Naive thymus-derived CD8-positive, alpha-beta T cell (primary cell): ENCODE measurements around the gene ABL1. TPM values are rescaled to one million over a fixed set of nuclear protein-coding genes. Genes with fewer than 3 reads are reported as not detected.

Source experiments
- ATAC-seq, 2 donors: fragments of 150-1000 bp; cut with Tn5 transposase in 1 of 2; sonication (Bioruptor Pico), chemical (Tn5 transposase) in 1 of 2; 1 replicate in 1 of 2; 2 replicates in 1 of 2; pipeline ENCODE4 v1.10.0; 2021; ENCODE audit warnings: mild to moderate bottlenecking in 2 of 2, moderate library complexity in 2 of 2
- POLR2A ChIA-PET: fragments of 350-600 bp; sonication (Branson Sonifier 250); formaldehyde crosslinking; loops from one replicate; lab custom pipeline; 2021; ENCODE audit warnings: antibody characterized with exemption; lab: Charles Lee
- DNase-seq, 10 donors: peaks; one replicate each; pipeline versions ENCODE4 v3.0.0 to v3.0.0-alpha.2; 2020 to 2022
- H3K27ac Mint-ChIP-seq, 10 donors: one replicate each; pipeline ENCODE4 v1.8.0; 2020 to 2022; ENCODE audit warnings: mild to moderate bottlenecking in 10 of 10, mixed read lengths in 10 of 10, moderate library complexity in 4 of 10, inconsistent platforms in 1 of 10
- H3K27me3 Mint-ChIP-seq, 5 donors: one replicate each; pipeline ENCODE4 v1.8.0; 2021 to 2022; ENCODE audit warnings: mixed read lengths in 5 of 5
- H3K36me3 Mint-ChIP-seq, 3 donors: one replicate each; pipeline ENCODE4 v1.8.0; 2020 to 2022; ENCODE audit warnings: mixed read lengths in 3 of 3, mild to moderate bottlenecking in 2 of 3, inconsistent platforms in 1 of 3
- H3K4me1 Mint-ChIP-seq, 4 donors: one replicate each; pipeline ENCODE4 v1.8.0; 2021 to 2022; ENCODE audit warnings: mixed read lengths in 4 of 4
- H3K4me3 Mint-ChIP-seq, 10 donors: one replicate each; pipeline ENCODE4 v1.8.0; 2020 to 2022; ENCODE audit warnings: mild to moderate bottlenecking in 10 of 10, mixed read lengths in 10 of 10, moderate library complexity in 6 of 10, inconsistent platforms in 1 of 10
- H3K9me3 Mint-ChIP-seq, 9 donors: one replicate each; pipeline ENCODE4 v1.8.0; 2020 to 2022; ENCODE audit warnings: mixed read lengths in 9 of 9, mild to moderate bottlenecking in 3 of 9, inconsistent platforms in 1 of 9, moderate library complexity in 1 of 9
- polyA plus RNA-seq, 3 donors: library from polyadenylated mRNA; unstranded; fragments of 300-500 nt; fragmentation: Illumina TruSeq; gene quantifications; one replicate each; pipeline ENCODE4 v1.2.3, GENCODE V29; 2021
- total RNA-seq, 8 experiments: library from RNA in 2 of 8; stranded (reverse) in 2 of 8; gene quantifications; one replicate each; pipeline ENCODE4 v1.2.3 and lab custom pipeline; 2021 to 2026

Gene ABL1
- total and polyA plus RNA-seq, 5 experiments from 2014 or later, result 6.4 to 38.9 (median 16.8) TPM

DNA sequence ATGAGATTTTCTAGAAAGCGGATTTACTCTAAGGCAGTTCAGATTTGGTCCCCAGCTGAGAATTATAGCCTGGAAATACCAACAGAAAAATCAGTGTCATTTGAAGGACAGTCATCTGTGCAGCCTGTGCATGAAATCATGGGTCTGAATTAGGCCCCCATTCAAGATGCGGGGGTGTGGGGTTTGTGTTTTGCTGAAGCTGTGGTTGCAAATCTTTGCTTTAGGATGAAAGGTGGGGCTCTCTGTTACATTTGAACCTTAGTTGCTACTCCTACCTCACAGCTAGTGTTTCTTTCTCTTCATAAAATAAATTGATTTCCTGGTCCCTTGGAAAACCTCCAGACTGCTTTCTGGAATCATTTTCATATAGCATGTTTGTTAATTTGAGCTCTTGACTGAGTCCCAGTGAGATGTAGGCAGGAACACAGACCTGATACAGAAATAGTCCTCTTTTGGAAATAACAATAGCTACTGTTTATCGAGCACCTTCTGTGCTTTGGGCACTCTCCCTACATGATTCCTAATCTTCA is 4.8 kb upstream of the ABL1 start:
- Mint-ChIP-seq H3K4me3 (no peak overlapping the region), H3K9me3 (peaks cover 0 to 9% (median 6%) of the 10 kb centered on the region in 9 donors), H3K27me3 (no peaks in the 10 kb centered on the region), H3K27ac (peak overlapping the region in 2 of 10 donors; percentile 5 to 12), H3K36me3 (peaks cover 0 to 12% (median 7%) of the 10 kb centered on the region in 3 donors), H3K4me1 (peaks cover 7 to 25% (median 20%) of the 10 kb centered on the region in 4 donors)
- POLR2A ChIA-PET, result no interaction called here
- DNase-seq (no peak), ATAC-seq (no peak)

DNA sequence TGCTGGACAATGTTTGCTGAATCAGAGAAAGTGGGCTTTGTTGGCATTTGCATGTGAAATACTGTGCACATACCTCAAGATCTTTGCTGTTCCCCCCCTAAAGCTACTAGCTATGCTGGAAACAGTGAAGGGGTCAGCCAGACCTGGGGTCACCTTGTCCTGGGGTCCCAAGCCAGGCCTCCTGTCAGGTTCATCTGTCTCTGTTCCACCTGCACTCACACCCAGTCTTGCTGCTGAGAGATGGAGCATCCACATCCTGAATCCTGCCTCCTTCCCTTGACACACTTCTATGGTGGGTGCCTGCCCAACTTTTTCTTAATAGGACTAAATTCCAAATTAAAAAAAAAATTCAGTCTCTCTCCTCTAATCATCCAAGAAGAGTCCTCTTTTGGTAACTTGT is 4.0 kb upstream of the ABL1 start:
- no peak overlapping the region for H3K27ac Mint-ChIP-seq
- H3K4me3 Mint-ChIP-seq, result no peak overlapping the region

DNA sequence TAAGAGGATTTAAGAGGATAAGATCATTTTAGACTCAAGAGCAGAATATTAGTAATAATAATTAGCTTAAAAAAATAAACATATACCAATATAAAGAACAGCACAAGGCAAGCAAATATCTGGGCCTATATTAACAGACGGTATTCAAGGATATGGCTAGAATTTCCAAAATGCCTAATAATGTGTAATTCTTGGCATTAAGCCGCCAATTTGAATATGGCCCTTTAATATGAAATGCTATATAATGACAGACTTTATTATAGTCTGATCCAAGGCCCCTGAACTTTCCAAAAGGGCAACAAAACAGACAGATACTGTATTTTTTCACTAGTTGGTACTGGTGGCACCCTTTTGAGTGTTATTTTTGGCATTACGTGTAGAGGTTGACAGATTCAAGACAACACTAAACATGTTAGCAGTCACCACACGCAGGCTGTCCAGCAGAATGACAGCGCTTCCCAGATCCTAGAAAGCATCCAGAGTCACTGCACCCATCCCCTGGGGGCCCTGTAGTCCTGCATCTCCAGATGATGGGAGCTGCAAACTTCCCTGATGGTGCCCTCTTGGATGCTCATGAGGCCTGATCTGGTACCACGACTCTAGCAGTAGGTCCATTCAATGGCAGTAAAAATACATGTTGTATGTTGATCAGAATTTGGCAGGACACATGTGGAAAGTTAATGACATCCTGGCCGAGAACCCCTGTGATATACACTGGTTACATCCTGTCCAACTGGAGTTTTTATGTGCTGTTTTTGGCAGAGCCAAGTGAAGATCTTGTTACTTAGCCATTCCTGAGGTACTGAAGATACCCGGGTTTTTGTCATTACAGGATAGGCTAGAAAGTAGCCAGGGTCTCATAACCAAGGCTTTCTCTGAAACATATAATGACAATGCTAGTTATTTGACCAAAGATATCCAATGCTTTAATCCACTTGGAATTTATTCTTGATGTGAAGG is 1.7 kb upstream of the ABL1 start:
- H3K4me3 Mint-ChIP-seq, result peak overlapping the region in 9 of 10 donors; percentile 45 to 93 (median 89)
- H3K4me1 Mint-ChIP-seq, result peaks cover 15 to 45% (median 40%) of the 10 kb centered on the region in 4 donors
- H3K36me3 Mint-ChIP-seq, result peaks cover 0 to 9% (median 6%) of the 10 kb centered on the region in 3 donors
- POLR2A ChIA-PET, result no interaction called here
- DNase-seq (no peak), ATAC-seq (no peak)
- H3K9me3 Mint-ChIP-seq, result peaks cover 0 to 7% (median 5%) of the 10 kb centered on the region in 9 donors
- H3K27me3 Mint-ChIP-seq, result no peaks in the 10 kb centered on the region
- peak overlapping the region in 6 of 10 donors; percentile 9 to 94 (median 80) for H3K27ac Mint-ChIP-seq

More for the DNA sequence above, 4.0 kb upstream of the ABL1 start:
- no peak for ATAC-seq
- DNase-seq, result no peak
- Mint-ChIP-seq H3K36me3 (peaks cover 0 to 12% (median 7%) of the 10 kb centered on the region in 3 donors), H3K9me3 (peaks cover 0 to 9% (median 6%) of the 10 kb centered on the region in 9 donors), H3K4me1 (peaks cover 11 to 33% (median 24%) of the 10 kb centered on the region in 4 donors), H3K27me3 (no peaks in the 10 kb centered on the region)
- POLR2A ChIA-PET, result no interaction called here

DNA sequence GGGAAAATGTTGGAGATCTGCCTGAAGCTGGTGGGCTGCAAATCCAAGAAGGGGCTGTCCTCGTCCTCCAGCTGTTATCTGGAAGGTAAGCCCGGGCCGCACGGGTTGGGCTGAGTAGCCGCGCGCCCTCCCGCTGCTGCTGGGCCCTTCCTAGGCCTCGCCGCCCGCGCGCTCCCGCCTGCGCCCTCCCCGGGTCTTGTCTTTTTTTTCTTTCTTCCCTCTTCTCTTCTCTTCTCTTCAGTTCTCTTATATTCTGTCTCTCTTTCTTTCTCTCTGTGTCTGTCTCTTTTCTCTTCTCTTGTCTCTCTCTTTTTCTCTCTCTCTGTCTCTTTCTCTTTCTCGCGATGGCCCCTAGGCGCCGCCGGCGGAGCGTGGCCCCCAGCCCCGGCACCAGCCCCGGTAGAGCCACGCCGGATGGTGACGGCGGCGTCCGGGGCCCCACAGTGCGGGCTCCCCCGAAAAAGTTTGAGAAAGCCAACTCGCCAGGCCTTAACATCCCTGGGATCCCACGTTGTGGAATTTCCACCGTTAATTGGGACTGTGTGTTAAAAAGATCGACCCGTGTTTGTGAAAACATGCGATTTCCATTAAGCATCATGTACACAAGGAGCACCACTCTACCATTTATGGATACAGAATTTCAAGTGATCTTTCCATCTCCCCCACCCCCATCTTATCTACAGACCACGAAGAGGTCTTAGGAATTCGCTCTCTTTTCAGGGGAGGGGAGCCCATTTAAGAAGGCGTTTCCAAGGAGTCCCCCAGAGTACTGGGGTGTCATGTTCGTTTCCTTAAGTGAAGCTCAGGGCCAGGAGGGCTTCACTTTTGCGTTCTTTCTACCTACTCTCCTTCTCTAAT is 616 bp downstream of the ABL1 start:
- POLR2A ChIA-PET, result interaction anchor here (0.8 kb wide), 1 partner anchor 123 kb away, joined by 3 read pairs; no protein-coding TSS in a partner anchor
- H3K9me3 Mint-ChIP-seq, result no peaks in the 10 kb centered on the region
- peaks cover 24 to 53% (median 52%) of the 10 kb centered on the region in 4 donors for H3K4me1 Mint-ChIP-seq
- peak in 7 of 10 donors; percentile 5 to 41 (median 13) for DNase-seq
- peak; percentile 34 to 36 for ATAC-seq
- peak overlapping the region; percentile 75 to 97 (median 86) for H3K27ac Mint-ChIP-seq
- no peaks in the 10 kb centered on the region for H3K36me3 Mint-ChIP-seq
- H3K27me3 Mint-ChIP-seq, result no peaks in the 10 kb centered on the region
- peak overlapping the region; percentile 86 to 97 (median 95) for H3K4me3 Mint-ChIP-seq

DNA sequence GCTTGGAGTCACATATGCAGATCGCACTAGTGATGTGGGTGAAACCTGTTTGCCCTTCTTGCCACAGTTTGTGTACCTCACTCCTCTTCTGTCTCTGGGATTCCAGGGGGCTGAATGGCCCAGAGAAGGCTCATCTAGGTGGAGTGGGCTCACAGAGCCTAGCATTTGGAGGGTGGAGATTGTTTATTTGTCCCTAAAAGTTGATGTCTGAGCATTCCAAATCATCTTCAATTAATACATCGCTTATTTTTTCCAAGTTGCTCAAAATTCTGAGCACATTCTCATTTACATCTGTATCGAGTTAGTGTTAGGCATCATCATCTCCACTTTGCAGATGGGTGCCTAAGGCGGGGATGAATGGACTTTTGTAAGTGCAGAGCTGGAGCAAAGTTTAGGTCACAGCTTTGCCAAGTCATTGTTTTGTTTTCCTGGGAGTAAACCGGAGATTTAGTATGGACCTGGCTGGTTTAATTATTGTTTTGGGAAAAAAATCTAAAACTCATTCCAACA is 2.0 kb downstream of the ABL1 start:
- POLR2A ChIA-PET, result no interaction called here
- H3K27ac Mint-ChIP-seq, result peak overlapping the region in 2 of 10 donors; percentile 63 to 71
- H3K4me3 Mint-ChIP-seq, result peak overlapping the region in 9 of 10 donors; percentile 19 to 80 (median 70)
- no peaks in the 10 kb centered on the region for H3K9me3 Mint-ChIP-seq
- H3K36me3 Mint-ChIP-seq, result no peaks in the 10 kb centered on the region
- DNase-seq (no peak), ATAC-seq (no peak)
- no peaks in the 10 kb centered on the region for H3K27me3 Mint-ChIP-seq
- peaks cover 28 to 58% (median 56%) of the 10 kb centered on the region in 4 donors for H3K4me1 Mint-ChIP-seq

DNA sequence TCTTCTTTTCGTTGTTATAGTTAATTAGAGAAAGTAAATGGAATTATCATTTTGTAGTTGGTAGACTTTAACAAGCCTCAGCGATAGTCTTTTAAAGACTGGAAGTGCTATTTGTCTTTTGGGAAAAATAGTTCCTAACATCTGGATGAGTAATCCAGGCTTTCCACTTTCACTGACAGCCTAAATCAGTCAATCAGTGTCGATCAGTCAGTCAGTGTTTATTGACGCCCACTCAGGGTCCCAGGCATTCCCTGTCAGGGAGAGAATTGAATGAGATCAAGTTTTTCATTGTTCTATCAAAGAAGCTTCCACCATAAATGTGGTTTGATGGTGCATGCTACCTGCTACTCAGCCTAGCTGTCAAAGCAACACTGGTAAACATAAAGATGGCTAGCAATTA is 2.6 kb downstream of the ABL1 start:
- POLR2A ChIA-PET, result no interaction called here
- H3K27me3 Mint-ChIP-seq, result no peaks in the 10 kb centered on the region
- no peak for DNase-seq
- H3K4me1 Mint-ChIP-seq, result peaks cover 27 to 63% (median 59%) of the 10 kb centered on the region in 4 donors
- no peak overlapping the region for H3K4me3 Mint-ChIP-seq
- no peak for ATAC-seq
- H3K36me3 Mint-ChIP-seq, result no peaks in the 10 kb centered on the region
- peak overlapping the region in 1 of 10 donors; percentile 12 for H3K27ac Mint-ChIP-seq
- no peaks in the 10 kb centered on the region for H3K9me3 Mint-ChIP-seq

DNA sequence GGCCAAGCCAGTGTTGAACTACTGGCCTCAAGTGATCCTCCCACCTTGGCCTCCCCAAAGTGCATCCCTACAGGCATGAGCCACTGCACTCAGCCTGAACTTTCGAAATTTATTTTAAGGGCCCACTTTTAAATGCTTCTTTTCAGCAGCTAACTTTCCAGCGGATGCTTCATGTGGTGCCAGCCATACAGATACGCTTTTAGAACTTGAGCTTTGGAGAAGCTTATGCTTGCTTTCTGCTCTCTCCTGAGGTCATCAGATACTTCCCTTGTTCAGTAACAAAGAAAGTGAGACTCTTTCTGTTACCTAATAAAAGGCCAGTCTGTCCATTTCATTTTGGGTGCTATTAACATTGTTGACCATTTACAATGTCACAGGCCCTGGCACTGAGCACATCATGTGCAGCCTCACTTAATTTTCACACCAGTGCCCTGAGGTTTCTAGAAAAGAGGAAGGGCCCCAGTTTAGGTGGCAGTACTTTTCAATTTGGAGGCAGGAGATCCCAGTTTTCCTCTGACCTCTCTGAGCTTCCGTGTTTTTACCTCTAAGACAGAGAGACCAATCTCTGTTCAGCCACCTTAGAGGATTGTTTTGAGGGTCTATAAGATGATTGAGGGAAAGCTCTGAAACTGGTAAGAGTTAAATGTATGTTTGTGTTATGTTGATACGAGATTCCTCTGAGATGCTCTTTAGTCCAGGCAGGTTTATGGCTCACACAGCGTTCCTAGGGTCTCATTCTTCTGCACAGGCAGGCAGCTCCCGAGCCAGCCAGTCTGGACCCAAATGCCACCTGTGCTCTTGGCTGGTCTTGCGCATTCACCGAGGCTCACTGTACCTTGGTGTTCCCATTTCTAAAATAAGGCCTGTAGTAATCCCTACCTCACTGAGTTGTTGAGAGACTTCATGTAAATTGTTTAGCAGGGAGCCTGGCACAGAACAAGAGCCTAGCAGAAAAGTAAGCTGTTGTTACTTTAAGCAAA is 4.4 kb downstream of the ABL1 start:
- DNase-seq, result no peak
- POLR2A ChIA-PET, result no interaction called here
- Mint-ChIP-seq H3K27me3 (no peaks in the 10 kb centered on the region), H3K4me3 (no peak overlapping the region), H3K36me3 (no peaks in the 10 kb centered on the region), H3K9me3 (no peaks in the 10 kb centered on the region), H3K27ac (peak overlapping the region in 1 of 10 donors; percentile 23), H3K4me1 (peaks cover 36 to 67% (median 59%) of the 10 kb centered on the region in 4 donors)
- no peak for ATAC-seq

DNA sequence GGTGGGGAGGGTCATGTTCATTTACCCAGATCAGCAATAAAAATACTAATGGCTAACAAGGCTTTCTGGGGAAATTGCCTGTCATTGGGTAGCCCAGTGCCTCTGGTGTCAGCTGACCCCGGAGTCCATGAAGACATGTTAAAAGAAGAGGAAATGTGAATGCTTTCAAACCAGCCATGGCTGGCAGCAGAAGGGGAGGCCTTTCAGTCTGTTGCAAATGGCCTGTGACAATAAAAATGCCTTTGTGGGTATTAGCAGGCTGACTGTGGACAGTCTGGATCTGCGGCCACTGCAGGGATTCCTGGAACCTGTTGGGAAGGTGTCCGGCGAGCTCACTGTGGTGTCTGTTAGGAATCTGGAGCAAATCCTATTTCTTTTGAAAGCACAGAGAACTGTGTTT is 7.5 kb downstream of the ABL1 start:
- POLR2A ChIA-PET, result no interaction called here
- H3K9me3 Mint-ChIP-seq, result no peaks in the 10 kb centered on the region
- H3K4me1 Mint-ChIP-seq, result peaks cover 34 to 55% (median 41%) of the 10 kb centered on the region in 4 donors
- ATAC-seq (no peak), DNase-seq (no peak)
- no peaks in the 10 kb centered on the region for H3K36me3 Mint-ChIP-seq
- peak overlapping the region in 2 of 10 donors; percentile 14 to 53 for H3K27ac Mint-ChIP-seq
- H3K27me3 Mint-ChIP-seq, result no peaks in the 10 kb centered on the region
- no peak overlapping the region for H3K4me3 Mint-ChIP-seq

DNA sequence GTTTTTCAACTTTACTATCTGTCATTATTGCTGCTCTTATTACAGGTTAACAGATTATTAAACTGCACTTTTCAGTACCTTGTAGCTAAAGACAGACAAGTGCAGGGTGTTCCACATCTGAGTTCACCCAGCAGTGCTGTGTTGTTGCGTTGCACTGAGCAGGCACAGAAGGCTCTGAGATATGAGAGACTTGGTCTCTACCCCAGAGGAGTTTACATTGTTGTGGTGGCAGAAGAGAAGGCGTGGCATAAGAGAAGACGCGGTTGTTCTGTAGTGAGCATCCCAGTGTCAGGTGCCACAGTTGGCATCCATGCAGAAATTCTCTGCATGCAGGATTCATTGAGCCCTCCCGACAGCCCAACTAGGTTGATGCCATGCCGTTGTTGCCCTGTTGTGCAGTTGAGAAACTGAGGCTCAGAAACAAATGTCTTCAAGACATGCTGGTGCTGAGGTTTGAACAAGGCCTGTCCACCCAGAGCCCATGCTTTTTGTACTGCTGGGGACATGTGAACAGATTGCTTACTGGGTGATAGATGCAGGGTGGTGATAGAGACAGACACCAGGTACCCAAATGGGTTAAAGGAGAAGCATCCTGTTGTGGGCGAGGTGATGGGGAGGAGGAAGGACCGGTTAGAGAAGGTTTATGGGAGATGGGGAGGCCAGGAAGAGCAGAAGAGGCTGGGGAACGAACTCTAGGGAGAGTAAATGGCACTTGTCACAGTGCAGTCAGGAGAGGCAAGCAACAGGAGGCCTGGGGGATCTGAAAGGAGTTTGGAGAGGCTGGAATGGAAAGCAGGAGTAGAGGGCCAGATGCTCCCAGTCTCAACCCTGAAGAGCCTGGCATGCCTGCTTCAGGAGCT is 8.2 kb downstream of the ABL1 start:
- ATAC-seq (no peak), DNase-seq (no peak)
- Mint-ChIP-seq H3K9me3 (no peaks in the 10 kb centered on the region), H3K4me1 (peaks cover 31 to 49% (median 38%) of the 10 kb centered on the region in 4 donors), H3K27me3 (no peaks in the 10 kb centered on the region), H3K27ac (peak overlapping the region in 4 of 10 donors; percentile 7 to 53 (median 14)), H3K36me3 (no peaks in the 10 kb centered on the region), H3K4me3 (no peak overlapping the region)
- POLR2A ChIA-PET, result no interaction called here

DNA sequence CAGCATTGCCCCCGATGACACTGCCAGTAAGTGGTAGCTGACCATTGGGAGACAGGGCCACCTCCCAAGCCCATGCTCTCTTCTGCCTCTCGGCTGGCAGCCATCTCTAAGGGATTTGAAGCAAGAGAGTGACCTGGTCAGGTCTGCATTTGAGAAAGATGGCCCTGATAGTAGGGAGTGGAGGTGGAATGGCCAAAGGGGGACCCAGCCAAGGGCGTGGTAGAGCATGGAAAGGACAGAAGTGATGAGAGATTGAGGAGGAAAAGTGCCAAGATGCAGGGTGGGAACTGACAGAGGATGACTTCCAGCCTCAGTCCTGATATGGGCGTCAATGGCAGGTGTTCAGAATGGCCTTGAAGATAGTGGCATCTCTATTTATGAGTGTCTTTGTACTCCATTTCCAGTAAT is 9.0 kb downstream of the ABL1 start:
- Mint-ChIP-seq H3K27ac (no peak overlapping the region), H3K27me3 (no peaks in the 10 kb centered on the region), H3K36me3 (no peaks in the 10 kb centered on the region), H3K9me3 (no peaks in the 10 kb centered on the region), H3K4me3 (no peak overlapping the region), H3K4me1 (peaks cover 28 to 45% (median 33%) of the 10 kb centered on the region in 4 donors)
- POLR2A ChIA-PET, result no interaction called here
- no peak for ATAC-seq
- no peak for DNase-seq
